Naive B cell (primary cell): ENCODE measurements around the gene VWF. TPM values are rescaled to one million over a fixed set of nuclear protein-coding genes. Genes with fewer than 3 reads are reported as not detected.
"Not testable (repeated sequence)": the region's sequence is repeated elsewhere in the genome, so short reads cannot be mapped to it uniquely, and the experiment has no call there.

Experiments
- ATAC-seq, 2 donors: fragments of 150-1000 bp; cut with Tn5 transposase; 2 replicates each; pipeline ENCODE4 v1.10.0; 2021; ENCODE audit warnings: low read depth in 2 of 2, mild to moderate bottlenecking in 2 of 2, moderate library complexity in 2 of 2
- DNase-seq: peaks from one replicate; pipeline ENCODE4 v3.0.0; 2022
- H3K27ac Mint-ChIP-seq, 6 donors: one replicate each; pipeline ENCODE4 v1.8.0; 2020 to 2022; ENCODE audit warnings: mild to moderate bottlenecking in 6 of 6, mixed read lengths in 6 of 6, moderate library complexity in 5 of 6, inconsistent platforms in 2 of 6
- H3K27me3 Mint-ChIP-seq, 3 donors: one replicate each; pipeline ENCODE4 v1.8.0; 2021 to 2022; ENCODE audit warnings: mixed read lengths in 3 of 3, mild to moderate bottlenecking in 1 of 3
- H3K36me3 Mint-ChIP-seq, 2 donors: one replicate each; pipeline ENCODE4 v1.8.0; 2020 to 2022; ENCODE audit warnings: mixed read lengths in 2 of 2, inconsistent platforms in 1 of 2, mild to moderate bottlenecking in 1 of 2
- H3K4me1 Mint-ChIP-seq, 3 donors: one replicate each; pipeline ENCODE4 v1.8.0; 2020 to 2022; ENCODE audit warnings: mixed read lengths in 3 of 3, inconsistent platforms in 1 of 3, mild to moderate bottlenecking in 1 of 3, moderate library complexity in 1 of 3
- H3K4me3 Mint-ChIP-seq, 8 donors: one replicate each; pipeline ENCODE4 v1.8.0; 2020 to 2022; ENCODE audit warnings: mild to moderate bottlenecking in 8 of 8, mixed read lengths in 8 of 8, moderate library complexity in 8 of 8, inconsistent platforms in 2 of 8
- H3K9me3 Mint-ChIP-seq, 7 donors: one replicate each; pipeline ENCODE4 v1.8.0; 2020 to 2022; ENCODE audit warnings: mixed read lengths in 7 of 7, mild to moderate bottlenecking in 5 of 7, inconsistent platforms in 2 of 7, moderate library complexity in 1 of 7
- polyA plus RNA-seq, 6 donors: library from polyadenylated mRNA; unstranded; fragments of 300-500 nt; fragmentation: Illumina TruSeq; gene quantifications; one replicate each; pipeline ENCODE4 v1.2.3, GENCODE V29; 2021; ENCODE audit warnings: low read depth in 6 of 6

The VWF gene
- polyA plus RNA-seq, 6 donors from 2014 or later = 0.03 to 0.08 TPM; not detected in 4

DNA sequence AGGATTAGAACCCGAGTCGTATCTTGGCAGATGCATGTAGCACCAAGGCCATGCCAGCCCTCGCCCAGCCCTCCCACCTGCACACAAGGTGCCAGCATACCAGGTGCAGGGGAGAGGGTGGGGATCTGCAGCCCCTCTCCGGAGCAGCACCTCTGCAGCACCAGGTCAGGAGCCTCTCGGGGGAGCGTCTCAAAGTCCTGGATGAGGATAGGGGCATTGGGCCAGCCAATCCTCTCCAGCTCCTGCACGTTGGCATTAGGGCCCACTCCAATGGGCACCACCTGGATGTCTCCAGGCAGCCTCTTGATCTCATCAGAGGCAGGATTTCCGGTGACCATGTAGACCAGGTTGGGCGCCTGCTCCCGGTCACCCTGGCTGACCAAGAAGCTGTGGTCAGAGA, 106.2 kb downstream of the VWF start:
- no peak for DNase-seq

GRCh38 chr12:6016756-6017155, 107.7 kb downstream of the VWF start:
- Mint-ChIP-seq H3K9me3 (no peaks in the 10 kb centered on the region), H3K36me3 (no peaks in the 10 kb centered on the region), H3K4me1 (no peaks in the 10 kb centered on the region), H3K27me3 (peaks cover 10 to 27% (median 22%) of the 10 kb centered on the region in 3 donors), H3K4me3 (no peak overlapping the region), H3K27ac (peak overlapping the region in 1 of 6 donors; percentile 75)
- no peak for DNase-seq
- ATAC-seq = no peak

More for the DNA sequence above, 106.2 kb downstream of the VWF start:
- H3K36me3 Mint-ChIP-seq = no peaks in the 10 kb centered on the region
- H3K27me3 Mint-ChIP-seq = peaks cover 10 to 28% (median 26%) of the 10 kb centered on the region in 3 donors
- H3K9me3 Mint-ChIP-seq = no peaks in the 10 kb centered on the region
- ATAC-seq = no peak
- H3K27ac Mint-ChIP-seq = no peak overlapping the region
- H3K4me1 Mint-ChIP-seq = no peaks in the 10 kb centered on the region
- no peak overlapping the region for H3K4me3 Mint-ChIP-seq

DNA sequence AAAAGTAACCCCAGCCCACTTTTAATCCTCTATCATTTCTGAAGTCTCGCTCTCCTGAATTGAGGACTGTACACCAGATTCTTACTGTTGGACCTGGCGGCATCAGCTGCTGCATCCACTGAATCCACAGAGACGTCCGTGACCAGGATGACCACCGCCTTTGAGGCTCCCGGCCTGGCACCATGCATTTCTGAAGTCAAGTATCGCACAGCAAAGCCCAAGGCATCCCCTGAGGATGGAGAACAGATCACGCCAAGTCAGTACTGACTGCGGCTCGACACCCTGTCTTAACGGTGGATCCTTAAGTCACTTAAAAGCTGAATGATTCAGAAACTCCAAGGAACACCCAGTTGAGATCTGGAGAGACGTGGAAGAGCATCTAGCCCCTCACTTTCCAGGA, 108.5 kb downstream of the VWF start:
- Mint-ChIP-seq H3K27ac (peak overlapping the region in 1 of 6 donors; percentile 54), H3K27me3 (peaks cover 6 to 19% (median 15%) of the 10 kb centered on the region in 3 donors)
- not testable (repeated sequence) for H3K4me3 Mint-ChIP-seq, H3K36me3 Mint-ChIP-seq, H3K9me3 Mint-ChIP-seq, H3K4me1 Mint-ChIP-seq, ATAC-seq, DNase-seq

DNA sequence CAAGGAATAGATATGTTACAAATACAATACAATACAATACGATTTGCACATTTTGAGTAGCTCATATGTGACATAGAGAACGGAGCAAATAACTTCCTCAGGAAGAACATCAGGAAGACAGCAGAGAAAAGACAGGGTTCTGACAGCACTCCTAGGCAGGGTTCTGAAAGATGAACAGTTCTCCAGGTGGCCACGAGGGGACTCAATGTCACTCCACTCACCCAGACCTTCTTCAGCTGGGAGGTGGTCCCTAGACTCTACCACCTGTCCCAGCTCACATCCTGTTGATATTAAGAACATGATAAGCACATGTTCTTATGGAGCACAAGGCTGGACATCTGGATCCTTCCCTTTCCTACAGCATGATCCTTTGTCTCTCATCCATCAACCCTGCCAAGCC, 109.2 kb downstream of the VWF start:
- DNase-seq, H3K9me3 Mint-ChIP-seq, H3K4me3 Mint-ChIP-seq, H3K4me1 Mint-ChIP-seq, H3K36me3 Mint-ChIP-seq, ATAC-seq, H3K27ac Mint-ChIP-seq: not testable (repeated sequence)
- H3K27me3 Mint-ChIP-seq = peaks cover 6 to 17% (median 13%) of the 10 kb centered on the region in 3 donors

GRCh38 chr12:6010631-6011350, 113.7 kb downstream of the VWF start:
- H3K27me3 Mint-ChIP-seq = peaks cover 0 to 34% (median 13%) of the 10 kb centered on the region in 3 donors
- not testable (repeated sequence) for H3K27ac Mint-ChIP-seq, H3K9me3 Mint-ChIP-seq, H3K4me1 Mint-ChIP-seq, H3K4me3 Mint-ChIP-seq, DNase-seq, ATAC-seq, H3K36me3 Mint-ChIP-seq

GRCh38 chr12:5997260-5997659, 127.2 kb downstream of the VWF start:
- peaks cover 39 to 58% (median 49%) of the 10 kb centered on the region in 3 donors for H3K27me3 Mint-ChIP-seq
- H3K27ac Mint-ChIP-seq = no peak overlapping the region
- no peak overlapping the region for H3K4me3 Mint-ChIP-seq
- no peaks in the 10 kb centered on the region for H3K36me3 Mint-ChIP-seq
- ATAC-seq = no peak
- no peaks in the 10 kb centered on the region for H3K9me3 Mint-ChIP-seq
- no peak for DNase-seq
- no peaks in the 10 kb centered on the region for H3K4me1 Mint-ChIP-seq

DNA sequence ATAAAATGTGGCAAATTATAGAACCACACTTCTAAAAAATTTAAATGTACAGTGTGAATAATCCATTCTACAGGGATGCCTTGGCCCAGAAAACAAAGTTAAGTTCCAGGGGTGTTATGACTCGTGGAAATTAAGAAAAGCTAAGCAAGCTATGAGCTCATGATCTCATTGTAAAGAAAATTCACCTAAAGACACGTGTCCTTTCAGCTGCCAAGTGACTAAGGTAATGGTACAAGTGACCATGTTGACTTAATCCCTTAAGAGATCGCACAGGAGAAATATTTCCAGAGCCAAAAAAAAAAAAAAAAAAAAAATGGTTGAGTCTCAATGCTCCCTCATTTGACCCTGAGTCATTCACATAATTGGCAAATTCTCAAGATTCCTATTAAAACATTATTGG, 128.0 kb downstream of the VWF start:
- Mint-ChIP-seq H3K36me3 (no peaks in the 10 kb centered on the region), H3K9me3 (no peaks in the 10 kb centered on the region), H3K27me3 (peaks cover 39 to 55% (median 47%) of the 10 kb centered on the region in 3 donors), H3K27ac (no peak overlapping the region), H3K4me1 (no peaks in the 10 kb centered on the region), H3K4me3 (no peak overlapping the region)
- no peak for DNase-seq
- ATAC-seq = no peak

- peaks cover 7 to 11% (median 9%) of the 10 kb centered on the region in 3 donors for H3K27me3 Mint-ChIP-seq
These were observed 134.8 kb downstream of the VWF start for GRCh38 chr12:5989621-5990020.

DNA sequence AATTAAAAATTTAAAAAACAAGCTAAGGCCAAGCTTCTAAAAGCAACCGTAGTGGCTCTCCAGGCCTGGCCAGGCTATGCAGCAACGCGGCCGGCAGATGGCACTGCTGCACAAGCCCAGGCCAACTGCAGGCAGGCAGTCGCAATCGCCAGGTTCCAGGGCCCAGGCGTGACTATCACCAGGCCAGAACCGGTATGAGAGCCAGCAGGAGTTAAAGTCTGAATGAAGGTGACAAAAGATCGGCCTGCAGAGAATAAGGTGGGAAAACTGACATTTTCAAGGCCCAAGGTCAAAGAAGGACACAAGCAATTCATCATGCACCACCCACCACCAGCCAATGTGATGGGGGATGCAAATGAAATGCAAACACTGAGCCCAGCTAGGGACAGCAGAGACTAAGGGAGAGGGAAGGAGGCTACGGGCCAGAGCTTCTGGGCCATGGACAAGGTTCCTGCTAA, 135.8 kb downstream of the VWF start:
- Mint-ChIP-seq H3K36me3 (peaks cover 0 to 3% of the 10 kb centered on the region in 2 donors), H3K27ac (no peak overlapping the region)
- DNase-seq = peak; percentile 54

More at GRCh38 chr12:5989621-5990020, 134.8 kb downstream of the VWF start:
- ATAC-seq = no peak
- H3K9me3 Mint-ChIP-seq = no peaks in the 10 kb centered on the region
- peaks cover 0 to 3% of the 10 kb centered on the region in 2 donors for H3K36me3 Mint-ChIP-seq
- no peak overlapping the region for H3K4me3 Mint-ChIP-seq
- no peak overlapping the region for H3K27ac Mint-ChIP-seq
- DNase-seq = no peak
- peaks cover 3 to 6% (median 3%) of the 10 kb centered on the region in 3 donors for H3K4me1 Mint-ChIP-seq

GRCh38 chr12:5988088-5988487, 136.4 kb downstream of the VWF start:
- H3K9me3 Mint-ChIP-seq = no peaks in the 10 kb centered on the region
- no peak overlapping the region for H3K27ac Mint-ChIP-seq
- ATAC-seq (no peak), DNase-seq (no peak)
- no peak overlapping the region for H3K4me3 Mint-ChIP-seq
- peaks cover 0 to 3% (median 0%) of the 10 kb centered on the region in 3 donors for H3K27me3 Mint-ChIP-seq
- H3K4me1 Mint-ChIP-seq = peaks cover 3 to 6% (median 3%) of the 10 kb centered on the region in 3 donors
- H3K36me3 Mint-ChIP-seq = peaks cover 0 to 3% of the 10 kb centered on the region in 2 donors

More for the DNA sequence above, 135.8 kb downstream of the VWF start:
- peak; percentile 77 to 83 for ATAC-seq
- peaks cover 0 to 3% (median under 1%) of the 10 kb centered on the region in 3 donors for H3K27me3 Mint-ChIP-seq
- peaks cover 3 to 6% (median 3%) of the 10 kb centered on the region in 3 donors for H3K4me1 Mint-ChIP-seq
- H3K4me3 Mint-ChIP-seq = no peak overlapping the region
- no peaks in the 10 kb centered on the region for H3K9me3 Mint-ChIP-seq

DNA sequence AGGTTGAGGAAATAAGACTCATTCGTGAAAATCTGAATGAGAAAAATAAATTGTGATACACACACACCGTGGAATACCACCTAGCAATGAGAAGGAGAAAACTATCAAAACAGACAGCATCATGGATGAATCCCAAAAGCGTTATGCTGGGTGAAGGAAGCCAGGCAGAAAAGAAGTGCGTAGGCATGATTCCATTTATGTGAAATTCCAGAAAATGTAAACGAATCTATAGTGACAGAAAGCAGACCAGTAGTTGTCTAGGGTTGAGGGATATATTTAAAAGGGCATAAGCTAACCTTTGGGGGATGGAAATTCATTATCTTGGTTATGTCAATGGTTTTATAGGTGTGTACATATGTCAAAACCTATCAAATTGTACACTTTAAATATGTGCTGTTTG, 136.9 kb downstream of the VWF start:
- DNase-seq (no peak), ATAC-seq (no peak)
- H3K4me1 Mint-ChIP-seq = peaks cover 3 to 6% (median 3%) of the 10 kb centered on the region in 3 donors
- no peaks in the 10 kb centered on the region for H3K9me3 Mint-ChIP-seq
- peaks cover 0 to 6% (median 0%) of the 10 kb centered on the region in 3 donors for H3K27me3 Mint-ChIP-seq
- peaks cover 0 to 3% of the 10 kb centered on the region in 2 donors for H3K36me3 Mint-ChIP-seq
- H3K4me3 Mint-ChIP-seq = no peak overlapping the region
- no peak overlapping the region for H3K27ac Mint-ChIP-seq

GRCh38 chr12:5985471-5985870, 139.0 kb downstream of the VWF start:
- peaks cover 0 to 3% of the 10 kb centered on the region in 2 donors for H3K36me3 Mint-ChIP-seq
- peaks cover 3 to 8% (median 6%) of the 10 kb centered on the region in 3 donors for H3K27me3 Mint-ChIP-seq
- no peak for DNase-seq
- H3K27ac Mint-ChIP-seq = peak overlapping the region in 1 of 6 donors; percentile 58
- H3K4me3 Mint-ChIP-seq = no peak overlapping the region
- H3K9me3 Mint-ChIP-seq = no peaks in the 10 kb centered on the region
- peaks cover 3 to 6% (median 3%) of the 10 kb centered on the region in 3 donors for H3K4me1 Mint-ChIP-seq
- no peak for ATAC-seq

- Mint-ChIP-seq H3K4me3 (no peak overlapping the region), H3K27ac (no peak overlapping the region), H3K36me3 (peaks cover 0 to 3% of the 10 kb centered on the region in 2 donors), H3K9me3 (no peaks in the 10 kb centered on the region), H3K4me1 (peaks cover 3 to 6% (median 3%) of the 10 kb centered on the region in 3 donors), H3K27me3 (peaks cover 6 to 8% (median 6%) of the 10 kb centered on the region in 3 donors)
- DNase-seq = no peak
- no peak for ATAC-seq
These were observed 139.6 kb downstream of the VWF start for GRCh38 chr12:5984873-5985272.

DNA sequence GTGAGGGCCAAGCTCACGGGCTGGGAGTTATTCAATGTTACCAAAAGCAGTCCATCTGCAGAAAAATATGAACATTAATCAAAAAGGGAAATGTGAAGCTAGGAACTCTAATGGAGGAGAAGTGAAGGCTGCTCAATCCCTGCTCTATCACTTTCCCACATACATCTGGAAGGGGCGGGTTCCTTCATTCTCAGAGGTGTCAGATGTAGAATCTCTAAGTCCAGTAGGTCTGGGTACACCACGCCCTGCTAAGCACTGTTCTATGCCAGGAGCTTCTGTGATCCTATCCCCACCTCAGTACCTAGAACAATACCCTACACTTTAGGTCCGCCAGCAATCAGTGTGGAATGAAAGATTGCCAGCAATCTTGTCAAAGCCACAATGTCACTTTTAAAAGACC, 142.4 kb downstream of the VWF start:
- Mint-ChIP-seq H3K36me3 (no peaks in the 10 kb centered on the region), H3K27ac (no peak overlapping the region), H3K27me3 (peaks cover 6 to 8% (median 6%) of the 10 kb centered on the region in 3 donors), H3K9me3 (no peaks in the 10 kb centered on the region), H3K4me1 (no peaks in the 10 kb centered on the region), H3K4me3 (no peak overlapping the region)
- ATAC-seq = no peak
- DNase-seq = no peak
